ENCODE data around the gene KRTAP3-3.

The KRTAP3-3 gene

DNA sequence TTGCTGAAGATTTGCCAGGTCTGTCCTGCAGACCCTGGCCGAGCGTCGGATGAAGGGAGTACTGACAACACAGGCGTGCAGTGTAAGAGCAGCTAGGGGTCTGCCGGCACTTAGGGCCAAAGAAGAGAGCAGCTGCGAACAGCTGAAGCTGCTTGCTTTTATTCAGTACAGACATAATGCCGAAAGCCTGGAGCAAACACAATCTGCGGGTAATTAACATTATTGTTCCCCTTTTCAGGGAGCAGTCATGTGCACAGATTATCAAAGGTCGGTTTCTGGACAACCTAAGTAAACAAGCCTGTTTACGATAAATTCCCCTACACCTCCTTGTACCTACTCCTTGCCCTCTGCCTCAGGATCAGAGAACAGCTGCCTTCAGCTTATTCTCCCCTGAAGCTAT, 44.5 kb downstream of the KRTAP3-3 start:
- no peak for DNase-seq (ENCODE audit: low spot score)
- in situ Hi-C loops (cut with MboI; ENCODE audit: low sequenced_read_pairs, unreplicated experiment): no loop called here
- TF ChIP-seq, protein P1, sequence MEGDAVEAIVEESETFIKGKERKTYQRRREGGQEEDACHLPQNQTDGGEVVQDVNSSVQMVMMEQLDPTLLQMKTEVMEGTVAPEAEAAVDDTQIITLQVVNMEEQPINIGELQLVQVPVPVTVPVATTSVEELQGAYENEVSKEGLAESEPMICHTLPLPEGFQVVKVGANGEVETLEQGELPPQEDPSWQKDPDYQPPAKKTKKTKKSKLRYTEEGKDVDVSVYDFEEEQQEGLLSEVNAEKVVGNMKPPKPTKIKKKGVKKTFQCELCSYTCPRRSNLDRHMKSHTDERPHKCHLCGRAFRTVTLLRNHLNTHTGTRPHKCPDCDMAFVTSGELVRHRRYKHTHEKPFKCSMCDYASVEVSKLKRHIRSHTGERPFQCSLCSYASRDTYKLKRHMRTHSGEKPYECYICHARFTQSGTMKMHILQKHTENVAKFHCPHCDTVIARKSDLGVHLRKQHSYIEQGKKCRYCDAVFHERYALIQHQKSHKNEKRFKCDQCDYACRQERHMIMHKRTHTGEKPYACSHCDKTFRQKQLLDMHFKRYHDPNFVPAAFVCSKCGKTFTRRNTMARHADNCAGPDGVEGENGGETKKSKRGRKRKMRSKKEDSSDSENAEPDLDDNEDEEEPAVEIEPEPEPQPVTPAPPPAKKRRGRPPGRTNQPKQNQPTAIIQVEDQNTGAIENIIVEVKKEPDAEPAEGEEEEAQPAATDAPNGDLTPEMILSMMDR (IDR thresholded peaks at IDR 0.05; ENCODE audit: borderline replicate concordance, control extremely low read depth, extremely low read depth, insufficient read depth, missing control alignments): no peak

DNA sequence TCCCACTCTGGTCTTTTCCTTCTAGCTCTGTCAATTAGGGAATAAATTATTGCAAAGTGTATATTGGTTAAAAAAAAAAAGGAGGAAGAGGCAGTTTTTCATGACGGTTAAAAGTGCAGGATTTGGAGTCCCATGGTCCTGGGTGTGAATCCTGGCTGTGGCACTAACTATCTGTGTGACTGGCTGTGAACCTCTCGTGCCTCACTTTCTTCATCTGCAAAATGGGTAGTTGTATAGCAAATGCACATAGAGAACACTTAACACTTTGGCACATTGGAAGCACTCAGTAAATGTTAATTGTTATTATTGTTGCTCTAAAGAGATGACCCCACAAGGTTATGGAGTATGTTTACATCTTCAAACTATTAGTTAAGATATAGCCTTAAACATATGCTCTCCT, 46.0 kb downstream of the KRTAP3-3 start:
- DNase-seq (ENCODE audit: low spot score): no peak
- TF ChIP-seq, protein P1 (IDR thresholded peaks at IDR 0.05; ENCODE audit: borderline replicate concordance, control extremely low read depth, extremely low read depth, insufficient read depth, missing control alignments): no peak
- in situ Hi-C loops (cut with MboI; ENCODE audit: low sequenced_read_pairs, unreplicated experiment): no loop called here

DNA sequence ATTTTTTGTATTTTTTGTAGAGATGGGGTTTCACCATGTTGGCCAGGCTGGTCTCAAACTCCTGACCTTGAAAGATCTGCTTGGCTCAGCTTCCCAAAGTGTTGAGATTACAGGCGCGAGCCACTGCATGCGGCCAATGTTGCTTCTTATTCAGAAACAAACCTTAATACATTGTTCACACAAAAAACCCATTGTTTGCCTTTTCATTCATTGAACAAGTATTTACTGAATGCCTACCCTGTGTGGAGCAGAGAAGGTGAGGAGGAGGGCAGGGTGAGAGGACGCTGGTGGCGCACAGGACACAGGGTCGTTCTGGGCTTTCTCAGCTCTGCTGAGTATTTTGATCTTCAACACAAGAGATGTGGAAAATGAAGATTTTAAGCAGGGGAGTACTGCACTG, 48.5 kb downstream of the KRTAP3-3 start:
- in situ Hi-C loops (cut with MboI; ENCODE audit: low sequenced_read_pairs, unreplicated experiment): no loop called here
- DNase-seq (ENCODE audit: low spot score): no peak

DNA sequence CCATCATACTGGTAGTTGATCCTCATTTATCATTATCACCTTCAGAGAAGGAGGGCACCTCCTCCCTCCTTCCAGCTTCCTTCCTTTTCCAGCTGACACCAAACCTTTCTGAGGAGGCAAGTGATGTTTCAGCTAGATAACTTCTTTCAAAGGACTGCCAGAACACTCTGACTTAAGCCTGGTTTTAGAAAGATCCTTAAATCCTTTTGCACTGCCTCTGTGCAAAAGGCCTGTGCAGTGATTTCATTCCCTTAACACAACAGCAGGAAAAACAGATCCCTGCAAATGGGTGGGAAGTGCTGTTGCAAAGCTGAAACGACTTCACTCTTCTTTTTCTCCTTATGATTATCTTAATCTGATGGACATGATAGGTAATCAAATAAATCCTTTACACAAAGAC, 49.4 kb downstream of the KRTAP3-3 start:
- DNase-seq (ENCODE audit: low spot score): no peak
- in situ Hi-C loops (cut with MboI; ENCODE audit: low sequenced_read_pairs, unreplicated experiment): no loop called here
- TF ChIP-seq, protein P1 (IDR thresholded peaks at IDR 0.05; ENCODE audit: borderline replicate concordance, control extremely low read depth, extremely low read depth, insufficient read depth, missing control alignments): no peak

More for the DNA sequence above, 48.5 kb downstream of the KRTAP3-3 start:
- TF ChIP-seq, protein P1 (IDR thresholded peaks at IDR 0.05; ENCODE audit: borderline replicate concordance, control extremely low read depth, extremely low read depth, insufficient read depth, missing control alignments): no peak

Measured in GM13976 (cell line).